ENCODE results near the gene FAM118B.

- TF ChIP-seq, protein P1, sequence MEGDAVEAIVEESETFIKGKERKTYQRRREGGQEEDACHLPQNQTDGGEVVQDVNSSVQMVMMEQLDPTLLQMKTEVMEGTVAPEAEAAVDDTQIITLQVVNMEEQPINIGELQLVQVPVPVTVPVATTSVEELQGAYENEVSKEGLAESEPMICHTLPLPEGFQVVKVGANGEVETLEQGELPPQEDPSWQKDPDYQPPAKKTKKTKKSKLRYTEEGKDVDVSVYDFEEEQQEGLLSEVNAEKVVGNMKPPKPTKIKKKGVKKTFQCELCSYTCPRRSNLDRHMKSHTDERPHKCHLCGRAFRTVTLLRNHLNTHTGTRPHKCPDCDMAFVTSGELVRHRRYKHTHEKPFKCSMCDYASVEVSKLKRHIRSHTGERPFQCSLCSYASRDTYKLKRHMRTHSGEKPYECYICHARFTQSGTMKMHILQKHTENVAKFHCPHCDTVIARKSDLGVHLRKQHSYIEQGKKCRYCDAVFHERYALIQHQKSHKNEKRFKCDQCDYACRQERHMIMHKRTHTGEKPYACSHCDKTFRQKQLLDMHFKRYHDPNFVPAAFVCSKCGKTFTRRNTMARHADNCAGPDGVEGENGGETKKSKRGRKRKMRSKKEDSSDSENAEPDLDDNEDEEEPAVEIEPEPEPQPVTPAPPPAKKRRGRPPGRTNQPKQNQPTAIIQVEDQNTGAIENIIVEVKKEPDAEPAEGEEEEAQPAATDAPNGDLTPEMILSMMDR (IDR thresholded peaks at IDR 0.05; ENCODE audit: insufficient read depth, low read length) = no peak
- TF ChIP-seq POLR2AphosphoS5 (IDR thresholded peaks at IDR 0.05; ENCODE audit: low read depth) (no peak), SPI1 (IDR thresholded peaks at IDR 0.05; ENCODE audit: borderline replicate concordance, low read depth) (no peak), GABPA (IDR thresholded peaks at IDR 0.05; ENCODE audit: low read depth) (no peak)
- TF ChIP-seq, protein P2, sequence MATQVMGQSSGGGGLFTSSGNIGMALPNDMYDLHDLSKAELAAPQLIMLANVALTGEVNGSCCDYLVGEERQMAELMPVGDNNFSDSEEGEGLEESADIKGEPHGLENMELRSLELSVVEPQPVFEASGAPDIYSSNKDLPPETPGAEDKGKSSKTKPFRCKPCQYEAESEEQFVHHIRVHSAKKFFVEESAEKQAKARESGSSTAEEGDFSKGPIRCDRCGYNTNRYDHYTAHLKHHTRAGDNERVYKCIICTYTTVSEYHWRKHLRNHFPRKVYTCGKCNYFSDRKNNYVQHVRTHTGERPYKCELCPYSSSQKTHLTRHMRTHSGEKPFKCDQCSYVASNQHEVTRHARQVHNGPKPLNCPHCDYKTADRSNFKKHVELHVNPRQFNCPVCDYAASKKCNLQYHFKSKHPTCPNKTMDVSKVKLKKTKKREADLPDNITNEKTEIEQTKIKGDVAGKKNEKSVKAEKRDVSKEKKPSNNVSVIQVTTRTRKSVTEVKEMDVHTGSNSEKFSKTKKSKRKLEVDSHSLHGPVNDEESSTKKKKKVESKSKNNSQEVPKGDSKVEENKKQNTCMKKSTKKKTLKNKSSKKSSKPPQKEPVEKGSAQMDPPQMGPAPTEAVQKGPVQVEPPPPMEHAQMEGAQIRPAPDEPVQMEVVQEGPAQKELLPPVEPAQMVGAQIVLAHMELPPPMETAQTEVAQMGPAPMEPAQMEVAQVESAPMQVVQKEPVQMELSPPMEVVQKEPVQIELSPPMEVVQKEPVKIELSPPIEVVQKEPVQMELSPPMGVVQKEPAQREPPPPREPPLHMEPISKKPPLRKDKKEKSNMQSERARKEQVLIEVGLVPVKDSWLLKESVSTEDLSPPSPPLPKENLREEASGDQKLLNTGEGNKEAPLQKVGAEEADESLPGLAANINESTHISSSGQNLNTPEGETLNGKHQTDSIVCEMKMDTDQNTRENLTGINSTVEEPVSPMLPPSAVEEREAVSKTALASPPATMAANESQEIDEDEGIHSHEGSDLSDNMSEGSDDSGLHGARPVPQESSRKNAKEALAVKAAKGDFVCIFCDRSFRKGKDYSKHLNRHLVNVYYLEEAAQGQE (IDR thresholded peaks at IDR 0.05; ENCODE audit: insufficient replicate concordance, low read depth) = no peak
Measured at GRCh38 chr11:126162306-126163030, 49.1 kb upstream of the FAM118B start.
